ENCODE measurements around the gene RUFY3. TPM values are rescaled to one million over a fixed set of nuclear protein-coding genes. Genes with fewer than 3 reads are reported as not detected.
"Not testable (repeated sequence)": the region's sequence is repeated elsewhere in the genome, so short reads cannot be mapped to it uniquely, and the experiment has no call there.

RUFY3 gene, protein sequence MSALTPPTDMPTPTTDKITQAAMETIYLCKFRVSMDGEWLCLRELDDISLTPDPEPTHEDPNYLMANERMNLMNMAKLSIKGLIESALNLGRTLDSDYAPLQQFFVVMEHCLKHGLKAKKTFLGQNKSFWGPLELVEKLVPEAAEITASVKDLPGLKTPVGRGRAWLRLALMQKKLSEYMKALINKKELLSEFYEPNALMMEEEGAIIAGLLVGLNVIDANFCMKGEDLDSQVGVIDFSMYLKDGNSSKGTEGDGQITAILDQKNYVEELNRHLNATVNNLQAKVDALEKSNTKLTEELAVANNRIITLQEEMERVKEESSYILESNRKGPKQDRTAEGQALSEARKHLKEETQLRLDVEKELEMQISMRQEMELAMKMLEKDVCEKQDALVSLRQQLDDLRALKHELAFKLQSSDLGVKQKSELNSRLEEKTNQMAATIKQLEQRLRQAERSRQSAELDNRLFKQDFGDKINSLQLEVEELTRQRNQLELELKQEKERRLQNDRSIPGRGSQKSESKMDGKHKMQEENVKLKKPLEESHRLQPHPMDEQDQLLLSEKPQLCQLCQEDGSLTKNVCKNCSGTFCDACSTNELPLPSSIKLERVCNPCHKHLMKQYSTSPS
- 41.7 TPM for polyA plus RNA-seq (2012; ENCODE audit: insufficient read depth, insufficient read length)

DNA sequence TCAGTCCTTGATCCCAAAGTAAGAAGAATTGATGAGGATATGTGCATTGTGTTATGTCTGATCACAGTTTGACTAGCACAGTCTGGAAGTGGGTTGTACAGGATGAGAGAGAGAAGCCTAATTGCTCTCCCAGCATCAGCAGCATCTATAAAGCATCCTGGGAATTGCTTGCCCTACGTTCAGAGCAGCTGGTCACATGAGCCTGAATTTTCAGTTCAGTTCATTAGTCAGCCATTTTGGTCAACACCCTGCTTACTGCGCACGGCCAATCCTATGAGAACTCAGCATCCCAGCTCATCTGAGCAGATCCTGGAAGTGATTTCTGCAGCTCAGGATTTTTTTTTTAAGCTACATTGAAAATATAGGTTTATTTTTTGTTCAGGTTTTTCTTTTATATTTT lies at the start of gene RUFY3:
TSS of gene RUFY3 (plus strand) at position 218 of the 400 bp plus-strand sequence. CDS start 610 bp downstream, outside the sequence.
- no peak for DNase-seq (ENCODE audit: low read depth, low spot score)
- H3K4me3 ChIP-seq (ENCODE audit: low read length) = peak within 1 kb of the TSS; percentile 41

DNA sequence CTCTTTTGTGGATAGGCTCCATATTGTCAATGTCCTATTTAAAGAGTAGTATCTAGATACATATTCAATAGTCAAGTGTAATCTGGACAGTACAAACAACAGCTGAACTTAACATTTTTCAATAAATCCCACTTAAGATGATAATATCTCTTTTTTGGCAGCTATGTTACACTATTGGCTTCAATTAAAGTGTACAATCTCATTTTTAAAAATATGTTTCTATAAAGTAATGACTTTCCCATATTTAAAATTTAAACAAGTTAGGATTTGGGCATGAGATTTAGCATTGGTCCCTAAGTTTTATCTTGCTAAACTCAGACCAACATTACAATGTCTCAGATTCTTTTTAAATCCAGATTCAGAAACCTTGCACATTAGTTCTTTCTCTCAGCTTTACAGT lies 47.6 kb upstream of the RUFY3 start:
- H3K4me3 ChIP-seq (ENCODE audit: low read length) = no peak overlapping the region
- no peak for DNase-seq (ENCODE audit: low read depth, low spot score)

DNA sequence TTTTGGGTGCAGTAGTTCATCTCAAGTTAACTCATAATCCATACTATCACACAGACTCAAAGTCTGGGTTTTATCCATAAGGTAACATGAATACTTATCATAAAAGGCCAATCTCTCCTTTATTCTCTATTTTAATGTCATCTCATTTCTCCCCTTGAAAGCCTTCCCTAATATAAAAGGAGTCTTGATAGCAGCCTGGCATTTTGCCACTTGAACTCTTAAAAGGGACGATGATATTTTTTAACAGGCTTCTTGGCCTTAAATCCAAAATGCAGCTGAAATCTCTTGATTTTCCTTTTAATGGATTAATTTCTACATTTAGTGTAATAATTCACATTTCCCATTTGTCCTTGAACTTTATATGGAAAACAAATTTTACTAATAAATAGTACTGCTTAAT lies 47.0 kb upstream of the RUFY3 start:
- no peak for DNase-seq (ENCODE audit: low read depth, low spot score)

DNA sequence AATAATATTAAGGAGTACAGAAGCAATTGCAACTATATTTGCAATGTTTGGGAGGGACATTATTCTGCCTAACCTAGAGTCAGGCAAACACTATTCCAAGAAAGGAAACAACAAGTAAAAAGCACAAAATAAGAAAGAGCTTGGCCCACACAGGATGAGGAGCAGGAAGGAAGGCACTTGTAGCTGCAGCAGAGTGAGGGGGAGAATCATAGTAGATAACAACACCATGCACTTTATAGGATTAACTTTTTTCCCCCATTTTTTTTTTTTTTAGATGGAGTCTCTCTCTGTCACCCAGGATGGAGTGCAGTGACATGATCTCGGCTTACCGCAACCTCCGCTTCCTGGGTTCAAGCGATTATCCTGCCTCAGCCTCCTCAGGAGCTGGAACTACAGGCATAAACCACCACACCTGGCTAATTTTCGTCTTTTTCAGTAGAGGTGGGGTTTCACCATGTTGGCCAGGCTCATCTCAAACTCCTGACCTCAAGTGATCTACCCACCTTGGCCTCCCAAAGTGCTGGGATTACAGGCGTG lies 45.1 kb upstream of the RUFY3 start:
- DNase-seq (ENCODE audit: low read depth, low spot score) = peak; percentile 68
- no peak overlapping the region for H3K4me3 ChIP-seq (ENCODE audit: low read length)

More for the DNA sequence above, 47.0 kb upstream of the RUFY3 start:
- H3K4me3 ChIP-seq (ENCODE audit: low read length) = no peak overlapping the region

DNA sequence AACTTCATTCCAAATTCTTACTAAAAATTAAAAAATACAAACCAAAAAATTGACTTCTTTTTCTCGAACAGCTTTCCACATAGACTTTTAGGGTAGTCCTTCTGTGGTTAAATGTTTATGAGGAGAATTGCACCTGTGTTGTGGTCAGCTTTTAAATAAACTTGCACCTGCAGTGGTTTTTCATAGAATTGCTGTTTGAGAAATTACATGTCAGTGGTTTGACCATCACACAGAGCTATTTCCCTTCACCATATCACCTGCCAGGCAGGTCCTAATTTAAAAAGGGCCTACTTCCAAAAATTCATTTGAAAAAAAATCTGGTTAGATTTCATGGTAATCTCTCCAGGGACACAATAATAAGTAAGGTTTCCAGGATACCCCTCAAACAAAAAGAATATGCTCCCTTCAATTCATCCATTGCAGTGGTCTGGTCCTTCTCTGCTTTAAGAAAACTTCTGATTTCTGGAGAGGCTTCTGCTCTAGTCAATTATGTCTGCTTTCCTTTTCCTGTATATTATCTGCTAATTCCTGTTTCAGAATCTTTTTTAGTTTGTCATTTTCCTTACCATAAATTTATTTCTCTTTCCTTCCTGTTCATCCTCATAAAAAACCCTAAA lies 43.3 kb upstream of the RUFY3 start:
- no peak overlapping the region for H3K4me3 ChIP-seq (ENCODE audit: low read length)
- peak; percentile 93 for DNase-seq (ENCODE audit: low read depth, low spot score)

DNA sequence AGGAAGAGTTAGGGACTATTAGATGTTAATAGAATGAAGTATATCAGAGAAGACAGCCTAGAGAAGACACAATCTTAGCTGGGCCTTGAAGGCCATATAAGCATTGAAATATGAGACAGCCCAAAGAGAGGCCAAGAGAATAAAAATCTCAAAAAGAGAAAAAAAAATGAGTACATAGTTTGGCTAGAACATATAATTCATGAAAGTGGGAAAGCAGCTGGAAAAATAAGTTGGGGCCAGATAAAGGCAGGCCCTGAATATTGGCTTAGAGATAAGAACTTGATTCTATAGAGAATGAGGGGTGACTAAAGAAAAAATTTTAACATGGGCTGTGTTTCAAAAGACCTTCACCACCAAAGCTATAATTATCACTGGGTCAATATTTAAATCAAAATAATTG lies 40.8 kb upstream of the RUFY3 start:
- no peak for DNase-seq (ENCODE audit: low read depth, low spot score)
- no peak overlapping the region for H3K4me3 ChIP-seq (ENCODE audit: low read length)

DNA sequence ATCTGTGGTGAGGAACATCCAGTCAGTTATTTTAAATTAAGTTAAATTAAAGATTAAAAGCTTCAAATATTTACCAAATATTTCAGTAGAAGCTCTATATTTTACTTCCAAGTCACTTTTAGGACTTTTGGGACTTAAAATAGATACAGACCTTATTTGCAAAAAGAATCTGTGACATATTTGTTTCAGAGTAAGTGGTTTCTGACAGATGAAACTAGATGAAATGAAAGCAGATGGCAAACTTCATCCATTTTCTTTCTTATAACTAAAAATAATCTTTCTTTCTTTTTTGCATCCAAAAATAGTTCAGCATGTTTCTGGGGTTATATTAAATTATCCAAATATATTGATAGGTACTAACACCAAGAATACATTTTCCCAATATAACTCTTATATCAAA lies 40.1 kb upstream of the RUFY3 start:
- no peak overlapping the region for H3K4me3 ChIP-seq (ENCODE audit: low read length)
- DNase-seq (ENCODE audit: low read depth, low spot score) = no peak

DNA sequence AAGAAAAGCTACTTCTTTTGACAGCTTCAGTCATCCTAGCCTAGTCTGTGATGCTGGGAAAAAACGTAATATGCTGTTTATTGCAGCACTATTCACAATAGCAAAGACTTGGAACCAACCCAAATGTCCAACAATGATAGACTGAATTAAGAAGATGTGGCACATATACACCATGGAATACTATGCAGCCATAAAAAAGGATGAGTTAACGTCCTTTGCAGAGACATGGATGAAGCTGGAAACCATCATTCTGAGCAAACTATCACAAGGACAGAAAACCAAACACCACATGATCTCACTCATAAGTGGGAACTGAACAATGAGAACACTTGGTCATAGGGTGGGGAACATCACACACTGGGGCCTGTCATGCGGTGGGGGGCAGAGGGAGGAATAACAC lies 39.6 kb upstream of the RUFY3 start:
- H3K4me3 ChIP-seq (ENCODE audit: low read length); DNase-seq (ENCODE audit: low read depth, low spot score): not testable (repeated sequence)

DNA sequence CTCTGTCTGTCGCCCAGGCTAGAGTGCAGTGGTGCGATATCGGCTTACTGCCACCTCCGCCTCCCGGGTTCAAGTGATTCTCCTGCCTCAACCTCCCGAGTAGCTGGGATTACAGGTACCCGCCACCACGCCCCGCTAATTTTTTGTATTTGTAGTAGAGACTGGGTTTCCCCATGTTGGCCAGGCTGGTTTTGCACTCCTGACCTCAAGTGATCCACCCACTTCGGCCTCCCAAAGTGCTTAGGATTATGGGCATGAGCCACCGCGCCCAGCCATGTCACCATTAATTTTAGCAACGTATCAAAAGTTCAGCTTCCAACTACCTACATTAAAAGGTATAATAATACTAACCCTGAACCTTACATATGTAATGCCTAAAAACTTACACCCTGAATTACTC lies 34.4 kb upstream of the RUFY3 start:
- no peak for DNase-seq (ENCODE audit: low read depth, low spot score)
- peak overlapping the region; percentile 84 for H3K4me3 ChIP-seq (ENCODE audit: low read length)

DNA sequence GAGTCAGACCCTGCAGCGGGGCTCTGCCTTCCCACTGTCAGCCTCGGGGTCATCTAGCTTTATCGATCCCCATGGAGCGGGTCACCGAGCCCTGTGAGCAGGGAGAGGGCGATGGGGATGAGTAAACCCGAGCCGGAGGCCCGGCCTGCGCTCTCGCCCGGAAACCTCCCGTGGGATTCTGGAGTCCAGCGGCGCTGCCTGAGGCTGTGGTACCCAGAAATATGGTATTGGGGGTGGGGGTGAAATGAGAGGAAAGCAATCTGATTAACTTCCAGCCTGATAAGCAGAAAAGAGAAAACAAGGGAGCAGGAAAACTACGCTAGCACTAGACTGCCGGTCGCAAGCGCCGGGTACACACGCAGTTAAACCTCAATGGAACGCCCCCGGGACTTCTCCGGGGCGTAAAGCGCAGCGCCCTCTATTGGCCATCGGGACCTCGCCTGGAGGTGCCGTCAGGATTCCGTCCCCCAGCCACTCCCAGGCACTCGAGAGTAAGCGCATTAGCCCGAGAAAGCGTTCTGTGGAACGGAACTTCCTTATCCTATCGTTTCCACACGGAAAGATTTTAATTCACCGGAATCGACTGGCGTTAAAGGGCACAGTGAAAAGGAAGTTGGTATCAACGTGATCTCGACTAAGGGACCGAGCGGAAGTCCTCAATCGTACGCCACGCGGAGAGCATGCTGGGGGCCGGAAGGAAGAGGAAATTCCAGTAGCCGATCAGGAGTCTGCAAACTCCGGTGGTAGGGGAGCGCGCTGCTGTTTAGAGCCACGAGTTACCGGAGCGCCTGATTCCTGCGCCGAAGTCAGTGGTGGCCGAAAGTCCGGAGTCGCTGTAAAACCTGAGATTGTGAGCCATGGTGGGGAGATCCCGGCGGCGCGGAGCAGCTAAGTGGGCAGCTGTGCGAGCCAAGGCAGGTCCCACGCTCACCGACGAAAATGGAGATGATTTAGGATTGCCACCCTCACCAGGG lies 33.7 kb upstream of the RUFY3 start, which contains the start of gene UTP3:
TSS of gene UTP3 (plus strand) at position 712 of the 974 bp plus-strand sequence. CDS start at position 858, 146 bp downstream.
- H3K4me3 ChIP-seq (ENCODE audit: low read length) = peak within 1 kb of the TSS; percentile 84

DNA sequence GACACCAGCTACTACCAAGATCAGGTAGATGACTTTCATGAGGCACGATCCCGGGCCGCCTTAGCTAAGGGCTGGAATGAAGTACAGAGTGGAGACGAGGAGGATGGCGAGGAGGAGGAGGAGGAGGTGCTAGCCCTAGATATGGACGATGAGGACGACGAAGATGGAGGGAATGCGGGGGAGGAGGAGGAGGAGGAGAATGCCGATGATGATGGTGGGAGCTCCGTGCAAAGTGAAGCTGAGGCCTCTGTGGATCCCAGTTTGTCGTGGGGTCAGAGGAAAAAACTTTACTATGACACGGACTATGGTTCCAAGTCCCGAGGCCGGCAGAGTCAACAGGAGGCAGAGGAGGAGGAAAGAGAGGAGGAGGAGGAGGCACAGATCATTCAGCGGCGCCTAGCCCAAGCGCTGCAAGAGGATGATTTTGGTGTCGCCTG lies 33.0 kb upstream of the RUFY3 start:
- peak overlapping the region; percentile 84 for H3K4me3 ChIP-seq (ENCODE audit: low read length)
- DNase-seq (ENCODE audit: low read depth, low spot score) = no peak

More for the DNA sequence above, 33.7 kb upstream of the RUFY3 start, which contains the start of gene UTP3:
- peak; percentile 99 for DNase-seq (ENCODE audit: low read depth, low spot score)

DNA sequence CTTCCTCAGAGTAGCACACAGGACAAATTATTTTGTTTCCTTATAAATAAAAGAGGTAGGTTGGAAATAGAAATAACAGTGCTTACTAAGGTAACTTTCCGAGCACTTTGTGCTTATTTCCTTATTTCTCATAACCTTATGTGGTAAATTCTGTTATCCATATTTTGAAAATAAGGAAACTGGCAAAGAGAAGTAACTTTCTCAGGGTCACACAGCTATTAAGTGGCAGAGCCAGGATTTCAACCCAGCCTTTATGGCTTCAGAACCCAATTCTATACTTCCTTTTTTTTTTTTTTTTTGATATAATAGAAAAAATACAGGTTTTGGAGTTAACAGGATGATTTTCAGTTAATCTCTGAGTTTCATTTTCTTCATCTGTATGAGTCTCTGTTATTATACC lies 30.1 kb upstream of the RUFY3 start:
- DNase-seq (ENCODE audit: low read depth, low spot score) = no peak

DNA sequence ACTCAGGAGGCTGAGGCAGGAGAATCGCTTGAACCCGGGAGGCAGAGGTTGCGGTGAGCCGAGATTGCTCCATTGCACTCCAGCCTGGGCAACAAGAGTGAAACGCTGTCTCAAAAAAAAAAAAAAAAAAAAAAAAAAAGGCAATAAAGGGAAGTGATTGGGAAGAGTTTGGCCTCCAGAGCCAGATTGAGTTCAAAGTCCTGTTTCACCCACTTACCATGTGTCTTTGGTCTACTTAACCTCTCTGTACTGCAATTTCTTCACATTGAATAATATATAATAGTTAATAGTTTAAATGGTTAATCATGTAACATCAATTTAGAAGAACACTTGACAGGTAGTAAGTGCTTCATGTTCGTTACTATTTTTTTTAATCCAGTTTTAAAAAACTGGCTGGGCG lies 27.1 kb upstream of the RUFY3 start:
- not testable (repeated sequence) for H3K4me3 ChIP-seq (ENCODE audit: low read length)

More for the DNA sequence above, 30.1 kb upstream of the RUFY3 start:
- H3K4me3 ChIP-seq (ENCODE audit: low read length) = no peak overlapping the region

DNA sequence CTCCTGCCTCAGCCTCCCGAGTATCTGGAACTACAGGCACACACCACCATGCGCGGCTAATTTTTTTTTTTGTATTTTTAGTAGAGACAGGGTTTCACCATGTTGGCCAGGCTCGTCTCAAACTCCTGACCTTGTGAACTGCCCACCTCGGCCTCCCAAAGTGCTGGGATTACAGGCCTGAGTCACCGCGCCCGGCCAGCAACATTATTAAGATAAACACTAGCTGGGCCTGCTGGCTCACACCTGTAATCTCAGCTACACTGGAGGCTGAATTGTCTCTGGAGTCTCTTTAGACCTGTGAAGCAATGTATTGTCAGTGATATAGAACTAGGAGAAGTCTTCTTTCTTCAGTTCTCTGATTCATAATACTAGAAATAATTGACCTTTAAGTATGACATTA lies 23.3 kb upstream of the RUFY3 start:
- DNase-seq (ENCODE audit: low read depth, low spot score) = not testable (repeated sequence)

More for the DNA sequence above, 27.1 kb upstream of the RUFY3 start:
- not testable (repeated sequence) for DNase-seq (ENCODE audit: low read depth, low spot score)

DNA sequence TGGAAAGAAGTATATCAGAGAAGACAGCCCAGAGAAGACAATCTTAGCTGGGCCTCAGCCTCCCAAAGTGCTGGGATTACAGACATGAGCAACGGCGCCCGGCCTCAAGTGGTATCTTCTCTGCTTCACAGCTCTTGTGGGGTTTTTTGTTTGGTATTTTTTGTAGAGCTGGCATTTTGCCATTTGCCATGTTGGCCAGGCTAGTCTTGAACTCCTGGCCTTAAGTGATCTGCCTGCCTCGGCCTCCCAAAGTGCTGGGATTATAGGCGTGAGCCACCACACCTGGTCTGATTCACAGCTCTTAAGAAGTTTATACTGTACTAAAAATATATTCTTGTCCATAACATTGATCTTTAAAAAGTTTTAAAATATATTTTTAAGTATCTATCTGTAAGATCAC lies 21.1 kb upstream of the RUFY3 start:
- no peak overlapping the region for H3K4me3 ChIP-seq (ENCODE audit: low read length)
- no peak for DNase-seq (ENCODE audit: low read depth, low spot score)

More for the DNA sequence above, 23.3 kb upstream of the RUFY3 start:
- not testable (repeated sequence) for H3K4me3 ChIP-seq (ENCODE audit: low read length)

DNA sequence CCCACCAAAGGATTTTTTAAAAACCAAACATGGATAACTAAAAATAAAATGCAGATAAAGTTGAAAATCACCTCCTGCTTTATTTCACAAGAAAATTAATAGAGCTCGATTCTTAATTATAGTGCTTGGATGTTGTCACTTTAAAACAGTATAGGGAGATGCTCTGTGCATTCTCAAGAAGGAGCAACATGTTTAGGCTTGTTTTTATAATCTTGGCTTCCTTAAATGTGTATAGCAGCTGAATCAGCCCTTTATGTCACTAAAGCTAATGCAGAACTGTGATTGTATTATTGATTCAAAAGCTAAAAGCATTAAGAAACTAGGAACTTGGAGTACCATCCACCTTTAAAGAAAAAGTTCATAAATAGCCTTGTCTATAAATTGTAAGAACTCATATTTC lies 20.5 kb upstream of the RUFY3 start:
- DNase-seq (ENCODE audit: low read depth, low spot score) = no peak
- no peak overlapping the region for H3K4me3 ChIP-seq (ENCODE audit: low read length)

DNA sequence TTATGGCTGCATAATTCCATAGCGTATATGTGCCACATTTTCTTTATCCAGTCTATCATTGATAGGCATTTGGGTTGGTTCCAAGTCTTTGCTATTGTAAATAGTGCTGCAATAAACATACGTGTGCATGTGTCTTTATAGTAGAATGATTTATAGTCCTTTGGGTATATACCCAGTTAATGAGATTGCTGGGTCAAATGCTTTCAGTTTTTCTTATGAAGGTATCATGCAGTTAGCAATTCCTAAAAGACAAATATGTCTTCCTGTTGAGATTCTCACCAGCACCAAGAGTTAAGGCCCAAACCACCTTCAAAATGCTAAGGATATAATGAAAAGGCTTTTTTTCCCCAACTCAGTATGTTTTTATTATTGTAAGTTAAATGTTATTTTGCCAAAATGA lies 19.2 kb upstream of the RUFY3 start:
- not testable (repeated sequence) for H3K4me3 ChIP-seq (ENCODE audit: low read length); DNase-seq (ENCODE audit: low read depth, low spot score)

DNA sequence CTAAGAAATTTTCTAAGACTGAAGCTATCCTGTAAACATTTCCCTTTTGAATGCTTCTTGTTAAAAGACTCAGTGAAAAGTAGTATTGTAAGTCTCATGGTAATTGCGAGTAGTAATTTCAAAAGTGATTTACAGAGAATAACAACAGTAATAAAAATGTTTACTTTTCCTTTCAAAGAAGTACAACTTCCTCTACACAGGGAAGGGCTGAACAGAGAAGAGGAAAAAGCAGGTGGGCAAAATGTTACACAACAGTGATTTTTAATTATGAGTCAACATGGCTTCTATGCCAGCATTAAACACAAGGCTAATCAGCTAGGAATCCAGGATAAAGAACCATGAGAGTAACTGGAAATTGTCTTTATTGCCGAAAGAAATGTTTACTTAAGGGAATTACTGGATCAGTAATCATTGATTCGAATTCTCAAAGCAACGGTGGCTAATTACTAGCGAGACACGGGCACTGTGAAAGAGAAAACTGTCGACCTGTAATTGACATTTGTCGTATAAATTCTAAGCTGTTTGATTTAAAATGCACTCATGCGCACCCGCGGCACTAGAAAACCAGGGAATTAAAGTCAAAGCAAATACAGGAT lies 18.0 kb upstream of the RUFY3 start:
- DNase-seq (ENCODE audit: low read depth, low spot score) = no peak

More for the DNA sequence above, 18.0 kb upstream of the RUFY3 start:
- peak overlapping the region; percentile 79 for H3K4me3 ChIP-seq (ENCODE audit: low read length)
